ENCODE data around the gene AFF3. TPM values are rescaled to one million over a fixed set of nuclear protein-coding genes. Genes with fewer than 3 reads are reported as not detected.
"Not testable (repeated sequence)": the region's sequence is repeated elsewhere in the genome, so short reads cannot be mapped to it uniquely, and the experiment has no call there.

Gene AFF3
- total RNA-seq, 4 donors from 2014 or later, result 9.0 to 20.2 (median 14.5) TPM

GRCh38 chr2:99735753-99736152 lies 406.6 kb downstream of the AFF3 start:
- no peak for DNase-seq
- Histone ChIP-seq H3K27ac (no peak overlapping the region), H3K36me3 (no peaks in the 10 kb centered on the region), H3K9me3 (no peaks in the 10 kb centered on the region), H3K27me3 (no peaks in the 10 kb centered on the region), H3K4me3 (no peak overlapping the region), H3K4me1 (no peaks in the 10 kb centered on the region)
- TF ChIP-seq EP300 (IDR thresholded peaks at IDR 0.05; ENCODE audit: low read depth), result no peak
- no peak for TF ChIP-seq POLR2A (IDR thresholded peaks at IDR 0.05)
- no peak for TF ChIP-seq POLR2AphosphoS5 (IDR thresholded peaks at IDR 0.05)
- no peak for TF ChIP-seq CTCF (IDR thresholded peaks at IDR 0.05)
- WGBS, 2 donors (ENCODE audit: low coverage in 1 of 2), result 38 to 71% methylated on average over 1 of the region's 1 CpG
- in situ Hi-C loops (cut with MboI; ENCODE audit: low pct_ligation_motif_present in 1 of 4, low pct_unique_long_range_greater_than_20kb in 1 of 4, low sequenced_read_pairs in 3 of 4) (no loop called here), intact Hi-C loops (cut with DNase I; ENCODE audit: low total_unique reads) (no loop called here)

- H3K9me3 ChIP-seq; intact Hi-C loops (cut with DNase I; ENCODE audit: low total_unique reads); H3K4me3 ChIP-seq; H3K4me1 ChIP-seq; H3K27me3 ChIP-seq; in situ Hi-C loops (cut with MboI; ENCODE audit: low pct_ligation_motif_present in 1 of 4, low pct_unique_long_range_greater_than_20kb in 1 of 4, low sequenced_read_pairs in 3 of 4); DNase-seq; H3K36me3 ChIP-seq; H3K27ac ChIP-seq: not testable (repeated sequence)
- WGBS, 2 donors (ENCODE audit: low coverage in 1 of 2), result 56% methylated on average over 8 of the region's 8 CpGs; no CpG with 5 or more reads in 1 of the 2 donors
These were observed 407.1 kb downstream of the AFF3 start for GRCh38 chr2:99735314-99735713.

GRCh38 chr2:99734236-99734635 lies 408.2 kb downstream of the AFF3 start:
- WGBS, 2 donors (ENCODE audit: low coverage in 1 of 2), result 78 to 84% methylated on average over 2 of the region's 2 CpGs
- Histone ChIP-seq H3K4me3 (no peak overlapping the region), H3K36me3 (no peaks in the 10 kb centered on the region), H3K27me3 (no peaks in the 10 kb centered on the region), H3K27ac (no peak overlapping the region), H3K4me1 (no peaks in the 10 kb centered on the region), H3K9me3 (no peaks in the 10 kb centered on the region)
- in situ Hi-C loops (cut with MboI; ENCODE audit: low pct_ligation_motif_present in 1 of 4, low pct_unique_long_range_greater_than_20kb in 1 of 4, low sequenced_read_pairs in 3 of 4) (no loop called here), intact Hi-C loops (cut with DNase I; ENCODE audit: low total_unique reads) (no loop called here)
- DNase-seq, result no peak
- TF ChIP-seq POLR2A (IDR thresholded peaks at IDR 0.05) (no peak), POLR2AphosphoS5 (IDR thresholded peaks at IDR 0.05) (no peak), EP300 (IDR thresholded peaks at IDR 0.05; ENCODE audit: low read depth) (no peak), CTCF (IDR thresholded peaks at IDR 0.05) (no peak)

GRCh38 chr2:99729104-99730025 lies 413.0 kb downstream of the AFF3 start:
- intact Hi-C loops (cut with DNase I; ENCODE audit: low total_unique reads) (no loop called here), in situ Hi-C loops (cut with MboI; ENCODE audit: low pct_ligation_motif_present in 1 of 4, low pct_unique_long_range_greater_than_20kb in 1 of 4, low sequenced_read_pairs in 3 of 4) (no loop called here)
- no peaks in the 10 kb centered on the region for H3K36me3 ChIP-seq
- no peak overlapping the region for H3K4me3 ChIP-seq
- WGBS, 2 donors (ENCODE audit: low coverage in 1 of 2), result 78 to 84% methylated on average over 5 to 7 of the region's 7 CpGs
- H3K27ac ChIP-seq, result no peak overlapping the region
- H3K9me3 ChIP-seq, result no peaks in the 10 kb centered on the region
- no peaks in the 10 kb centered on the region for H3K27me3 ChIP-seq
- no peaks in the 10 kb centered on the region for H3K4me1 ChIP-seq
- DNase-seq, result no peak
- TF ChIP-seq POLR2A (IDR thresholded peaks at IDR 0.05) (no peak), CTCF (IDR thresholded peaks at IDR 0.05) (no peak), EP300 (IDR thresholded peaks at IDR 0.05; ENCODE audit: low read depth) (no peak), POLR2AphosphoS5 (IDR thresholded peaks at IDR 0.05) (no peak)
